CD14-positive monocyte (primary cell): ENCODE measurements around the gene NPFFR1. TPM values are rescaled to one million over a fixed set of nuclear protein-coding genes. Genes with fewer than 3 reads are reported as not detected.

Experiments used
- DNase-seq, 3 donors: peaks; one replicate each; pipeline ENCODE4 v3.0.0-alpha.2; 2011 to 2022
- H2AFZ ChIP-seq: 2 replicates; pipeline ENCODE4 v1.6.0; 2012; ENCODE audit warnings: mild to moderate bottlenecking, low read depth, low read length, inconsistent platforms; ENCODE audit not compliant: insufficient read depth, poor library complexity, severe bottlenecking
- H3K27ac ChIP-seq, 2 donors: 1 replicate in 1 of 2; 2 replicates in 1 of 2; pipeline ENCODE4 v1.5.1; 2012 to 2013; ENCODE audit warnings: low read length in 2 of 2, control low read depth in 1 of 2, inconsistent platforms in 1 of 2, low read depth in 1 of 2, mild to moderate bottlenecking in 1 of 2
- H3K27me3 ChIP-seq, 2 donors: one replicate each; pipeline versions ENCODE4 v1.6.0 to v1.6.1; 2011 to 2013; ENCODE audit warnings: low read length in 2 of 2; ENCODE audit not compliant: control insufficient read depth in 2 of 2, insufficient read depth in 2 of 2
- H3K36me3 ChIP-seq, 2 donors: replicated peaks in 1 of 2; 1 replicate in 1 of 2; 2 replicates in 1 of 2; pipeline versions ENCODE4 v1.5.1 to v1.6.1; 2012 to 2013; ENCODE audit warnings: low read length in 2 of 2, control low read depth in 1 of 2, inconsistent platforms in 1 of 2, mild to moderate bottlenecking in 1 of 2; ENCODE audit not compliant: insufficient read depth in 2 of 2, control insufficient read depth in 1 of 2
- H3K4me1 ChIP-seq, 2 donors: 1 replicate in 1 of 2; 2 replicates in 1 of 2; pipeline versions ENCODE4 v1.5.1 to v1.6.1; 2012 to 2013; ENCODE audit warnings: low read length in 2 of 2, control low read depth in 1 of 2, inconsistent platforms in 1 of 2, mild to moderate bottlenecking in 1 of 2, moderate library complexity in 1 of 2; ENCODE audit not compliant: insufficient read depth in 2 of 2, control insufficient read depth in 1 of 2
- H3K4me2 ChIP-seq: replicated peaks from 2 replicates; pipeline ENCODE3; 2012; ENCODE audit warnings: low read length, moderate library complexity, mild to moderate bottlenecking; ENCODE audit not compliant: poor library complexity, severe bottlenecking; ENCODE audit errors: extremely low read depth
- H3K4me3 ChIP-seq, 3 experiments: fragments of 200-600 bp in 1 of 3; sonication (generic) in 1 of 3; replicated peaks in 1 of 3; 1 replicate in 2 of 3; 2 replicates in 1 of 3; pipeline ENCODE4 v1.5.1; 2011 to 2013; ENCODE audit warnings: low read length in 3 of 3, mild to moderate bottlenecking in 3 of 3, control low read depth in 2 of 3, low read depth in 2 of 3, inconsistent platforms in 1 of 3, moderate library complexity in 1 of 3
- H3K79me2 ChIP-seq: 2 replicates; pipeline ENCODE4 v1.6.0; 2012; ENCODE audit warnings: mild to moderate bottlenecking, control low read depth, inconsistent platforms, low read length, moderate library complexity; ENCODE audit not compliant: insufficient read depth
- H3K9ac ChIP-seq: 2 replicates; pipeline ENCODE4 v1.6.0; 2017; ENCODE audit warnings: low read length, mild to moderate bottlenecking; ENCODE audit not compliant: insufficient read depth, poor library complexity, severe bottlenecking
- H3K9me3 ChIP-seq, 2 donors: replicated peaks in 1 of 2; 1 replicate in 1 of 2; 2 replicates in 1 of 2; pipeline versions ENCODE4 v1.5.1 to v1.6.1; 2012 to 2013; ENCODE audit warnings: low read length in 2 of 2, control low read depth in 1 of 2; ENCODE audit not compliant: control insufficient read depth in 1 of 2, insufficient read depth in 1 of 2
- H4K20me1 ChIP-seq: 2 replicates; pipeline ENCODE4 v1.6.0; 2012; ENCODE audit warnings: mild to moderate bottlenecking, low read length, control low read depth, moderate library complexity; ENCODE audit not compliant: insufficient read depth
- H3K27ac Mint-ChIP-seq, 7 donors: one replicate each; pipeline ENCODE4 v1.8.0; 2020; ENCODE audit warnings: mild to moderate bottlenecking in 7 of 7, mixed read lengths in 7 of 7, moderate library complexity in 6 of 7, inconsistent platforms in 2 of 7
- H3K27me3 Mint-ChIP-seq, 3 donors: one replicate each; pipeline ENCODE4 v1.8.0; 2021 to 2022; ENCODE audit warnings: low read depth in 3 of 3, mild to moderate bottlenecking in 3 of 3, mixed read lengths in 3 of 3, moderate library complexity in 3 of 3, inconsistent platforms in 1 of 3
- H3K36me3 Mint-ChIP-seq, 2 donors: one replicate each; pipeline ENCODE4 v1.8.0; 2020; ENCODE audit warnings: mixed read lengths in 2 of 2, inconsistent platforms in 1 of 2, mild to moderate bottlenecking in 1 of 2
- H3K4me1 Mint-ChIP-seq: one replicate; pipeline ENCODE4 v1.8.0; 2020; ENCODE audit warnings: mild to moderate bottlenecking, mixed read lengths
- H3K4me3 Mint-ChIP-seq, 2 donors: one replicate each; pipeline ENCODE4 v1.8.0; 2020; ENCODE audit warnings: mild to moderate bottlenecking in 2 of 2, mixed read lengths in 2 of 2, moderate library complexity in 1 of 2
- H3K9me3 Mint-ChIP-seq, 7 donors: one replicate each; pipeline ENCODE4 v1.8.0; 2020 to 2022; ENCODE audit warnings: mixed read lengths in 7 of 7, mild to moderate bottlenecking in 6 of 7, moderate library complexity in 6 of 7, inconsistent platforms in 2 of 7
- CTCF ChIP-seq: fragments of 200-600 bp; IDR thresholded peaks from one replicate; pipeline ENCODE4 v1.8.0; 2022; ENCODE audit warnings: antibody characterized with exemption, mild to moderate bottlenecking
- WGBS: methylation state at CpG from one replicate; pipeline ENCODE4 v1.1.5; 2013; ENCODE audit warnings: missing lambda C conversion rate; ENCODE audit not compliant: insufficient coverage; 5-methylcytosine and 5-hydroxymethylcytosine counted together
- intact Hi-C, 2 donors: fragments of 100-400 bp; cut with micrococcal nuclease; formaldehyde crosslinking; loops; one replicate each; pipeline versions ENCODE4 v1.15.0 to v1.15.1; 2023
- polyA plus RNA-seq, 3 donors: library from polyadenylated mRNA; depleted of rRNA in 1 of 3; unstranded in 2 of 3; stranded (reverse) in 1 of 3; fragments of 300-500 nt in 2 of 3; fragments of >200 nt in 1 of 3; fragmentation: Illumina TruSeq in 2 of 3; gene quantifications; 1 replicate in 2 of 3; 2 replicates in 1 of 3; pipeline ENCODE4 v1.2.3, GENCODE V29; 2012 to 2021

NPFFR1 gene
- polyA plus RNA-seq, 3 donors: 0.03 TPM; not detected in 2

GRCh38 chr10:70293169-70293843 is 9.5 kb upstream of the NPFFR1 start:
- peaks cover 2 to 3% of the 10 kb centered on the region in 2 donors for H3K36me3 Mint-ChIP-seq
- Histone ChIP-seq H3K27me3 (no peaks in the 10 kb centered on the region), H3K27ac (no peak overlapping the region), H3K79me2 (no peaks in the 10 kb centered on the region), H3K36me3 (no peaks in the 10 kb centered on the region), H2AFZ (no peak overlapping the region), H3K9me3 (no peaks in the 10 kb centered on the region), H3K4me3 (no peak overlapping the region), H3K4me1 (peaks cover 32 to 34% of the 10 kb centered on the region in 2 donors), H3K9ac (no peak overlapping the region), H4K20me1 (no peaks in the 10 kb centered on the region), H3K4me2 (no peak overlapping the region)
- no peak overlapping the region for H3K27ac Mint-ChIP-seq
- 80% methylated on average over 4 of the region's 8 CpGs for WGBS
- H3K4me1 Mint-ChIP-seq: peaks cover 36% of the 10 kb centered on the region
- peak overlapping the region in 1 of 2 donors; percentile 40 for H3K4me3 Mint-ChIP-seq
- peaks cover 0 to 2% (median 1%) of the 10 kb centered on the region in 3 donors for H3K27me3 Mint-ChIP-seq
- no peak for TF ChIP-seq CTCF
- no peak for DNase-seq
- peaks cover 0 to 2% (median 0%) of the 10 kb centered on the region in 7 donors for H3K9me3 Mint-ChIP-seq
- intact Hi-C loops: no loop called here

GRCh38 chr10:70292004-70292403 is 8.2 kb upstream of the NPFFR1 start:
- no peaks in the 10 kb centered on the region for H3K27me3 ChIP-seq
- 89% methylated on average over 1 of the region's 5 CpGs for WGBS
- no peak overlapping the region for H3K4me3 ChIP-seq
- H4K20me1 ChIP-seq: no peaks in the 10 kb centered on the region
- no peaks in the 10 kb centered on the region for H3K36me3 ChIP-seq
- H3K36me3 Mint-ChIP-seq: peaks cover 2 to 3% of the 10 kb centered on the region in 2 donors
- no peak overlapping the region for H3K27ac Mint-ChIP-seq
- H3K4me1 ChIP-seq: peaks cover 20 to 21% of the 10 kb centered on the region in 2 donors
- H3K4me2 ChIP-seq: no peak overlapping the region
- TF ChIP-seq CTCF: no peak
- H3K27ac ChIP-seq: no peak overlapping the region
- peaks cover 0 to 5% (median 1%) of the 10 kb centered on the region in 3 donors for H3K27me3 Mint-ChIP-seq
- H3K4me3 Mint-ChIP-seq: no peak overlapping the region
- no peaks in the 10 kb centered on the region for H3K9me3 ChIP-seq
- no peaks in the 10 kb centered on the region for H3K79me2 ChIP-seq
- no peak overlapping the region for H3K9ac ChIP-seq
- H3K9me3 Mint-ChIP-seq: peaks cover 0 to 2% (median 0%) of the 10 kb centered on the region in 7 donors
- no peak for DNase-seq
- H3K4me1 Mint-ChIP-seq: peaks cover 28% of the 10 kb centered on the region
- H2AFZ ChIP-seq: no peak overlapping the region
- intact Hi-C loops: no loop called here
